K562 (cell line): Measurements from ENCODE around the gene MED29. TPM values are rescaled to one million over a fixed set of nuclear protein-coding genes. Genes with fewer than 3 reads are reported as not detected.

ENCODE experiments used
- ATAC-seq: fragments of 200-7000 bp; cut with Tn5 transposase; 3 replicates; pipeline ENCODE4 v1.9.1; 2020; ENCODE audit warnings: moderate library complexity
- BruUV-seq: library from RNA; stranded (reverse); fragments of 400-500 nt; replicated peaks from 2 replicates; lab custom pipeline; 2021; lab: Mats Ljungman, UMichigan
- CTCF ChIA-PET: fragments of 300-600 bp; formaldehyde crosslinking; extraction: SDS; loops from one replicate; lab custom pipeline; 2021; ENCODE audit warnings: low intra/inter-chr PET ratio; lab: Yijun Ruan, JAX
- POLR2A ChIA-PET: fragments of 300-600, 350-650 bp; sonication (Branson Sonifier 250); formaldehyde crosslinking; extraction: SDS; loops from one replicate; lab custom pipeline; 2021; ENCODE audit warnings: antibody characterized with exemption, inconsistent platforms; lab: Yijun Ruan, JAX
- DNase-seq, 4 experiments: peaks; one replicate each; pipeline versions ENCODE4 v3.0.0 to v3.0.0-alpha.2; 2011 to 2018; ENCODE audit warnings: low spot score in 3 of 4, mixed read lengths in 3 of 4; ENCODE audit errors: extremely low read depth in 1 of 4
- FAIRE-seq: peaks from 2 replicates; lab custom pipeline; 2011; peaks lifted over from hg19 to GRCh38; lab: Jason Lieb, UNC
- H2AFZ ChIP-seq: 2 replicates; pipeline ENCODE4 v1.6.0; 2011; ENCODE audit warnings: low read depth, low read length, control low read depth, inconsistent platforms
- H3K27ac ChIP-seq: fragments of 200-600 bp; 3 replicates; pipeline ENCODE4 v1.8.0; 2011; ENCODE audit warnings: low read depth, mild to moderate bottlenecking, control low read depth, inconsistent platforms, low read length, moderate library complexity, mixed read lengths; ENCODE audit errors: extremely low read depth
- H3K27me3 ChIP-seq, 2 experiments: fragments of 300-600 bp in 1 of 2; 2 replicates in 1 of 2; 3 replicates in 1 of 2; pipeline versions ENCODE4 v1.6.0 to v1.8.0; 2011; ENCODE audit warnings: inconsistent platforms in 2 of 2, low read length in 2 of 2, mild to moderate bottlenecking in 1 of 2, mixed read lengths in 1 of 2, moderate library complexity in 1 of 2; ENCODE audit not compliant: control insufficient read depth in 2 of 2, insufficient read depth in 2 of 2
- H3K36me3 ChIP-seq: fragments of 300-600 bp; 3 replicates; pipeline ENCODE4 v1.8.0; 2011; ENCODE audit warnings: mild to moderate bottlenecking, low read length, inconsistent platforms; ENCODE audit not compliant: control insufficient read depth, insufficient read depth
- H3K4me1 ChIP-seq, 2 experiments: fragments of 200-600 bp in 1 of 2; replicated peaks in 1 of 2; 2 replicates in 1 of 2; 3 replicates in 1 of 2; pipeline versions ENCODE4 v1.5.1 to v1.8.0; 2011; ENCODE audit warnings: inconsistent platforms in 2 of 2, low read length in 2 of 2, mild to moderate bottlenecking in 1 of 2, mixed read lengths in 1 of 2, moderate library complexity in 1 of 2; ENCODE audit not compliant: control insufficient read depth in 2 of 2, insufficient read depth in 2 of 2
- H3K4me2 ChIP-seq: 2 replicates; pipeline ENCODE4 v1.6.1; 2011; ENCODE audit warnings: low read length, control low read depth, inconsistent platforms, mixed read lengths; ENCODE audit not compliant: insufficient read depth
- H3K4me3 ChIP-seq: fragments of 200-600 bp; sonication (generic), shearing (Covaris generic); 2 replicates; pipeline ENCODE4 v1.5.1; 2016; ENCODE audit warnings: control low read depth, inconsistent platforms
- H3K79me2 ChIP-seq: fragments of 200-600 bp; 3 replicates; pipeline ENCODE4 v1.8.0; 2011; ENCODE audit warnings: low read length, inconsistent platforms; ENCODE audit not compliant: control insufficient read depth, insufficient read depth
- H3K9ac ChIP-seq, 2 experiments: 2 replicates each; pipeline versions ENCODE4 v1.6.0 to v1.6.1; 2011; ENCODE audit warnings: low read depth in 2 of 2, low read length in 2 of 2, control low read depth in 1 of 2, inconsistent platforms in 1 of 2, mild to moderate bottlenecking in 1 of 2, mixed read lengths in 1 of 2; ENCODE audit not compliant: insufficient read depth in 1 of 2
- H3K9me1 ChIP-seq: one replicate; pipeline ENCODE4 v1.6.0; 2011; ENCODE audit warnings: inconsistent platforms, mild to moderate bottlenecking, low read length, moderate library complexity; ENCODE audit not compliant: control insufficient read depth, insufficient read depth
- H3K9me3 ChIP-seq: replicated peaks from 2 replicates; pipeline ENCODE4 v1.5.1; 2011; ENCODE audit warnings: low read depth, low read length, inconsistent platforms; ENCODE audit not compliant: control insufficient read depth, insufficient read depth
- H4K20me1 ChIP-seq: replicated peaks from 2 replicates; pipeline ENCODE4 v1.6.1; 2011; ENCODE audit warnings: low read length, inconsistent platforms, mixed read lengths; ENCODE audit not compliant: control insufficient read depth, insufficient read depth
- NELFE ChIP-seq: IDR thresholded peaks from 2 replicates; pipeline ENCODE4 v1.6.1; 2011; ENCODE audit warnings: mild to moderate bottlenecking; ENCODE audit not compliant: insufficient read depth, insufficient read length
- POLR2G ChIP-seq: fragments of 200-400 bp; formaldehyde crosslinking; IDR thresholded peaks from 2 replicates; pipeline ENCODE4 v1.6.1; 2017; ENCODE audit warnings: low read depth, mild to moderate bottlenecking, antibody characterized with exemption, low read length, moderate library complexity
- RBFOX2 ChIP-seq: fragments of 200-400 bp; formaldehyde crosslinking; IDR thresholded peaks from 2 replicates; pipeline ENCODE4 v1.6.1; 2017; ENCODE audit warnings: low read depth, mild to moderate bottlenecking, low read length, moderate library complexity
- ZBTB33 ChIP-seq: sonication (generic); formaldehyde crosslinking; IDR thresholded peaks from 2 replicates; pipeline ENCODE4 v1.8.1; 2023; ENCODE audit warnings: mild to moderate bottlenecking, missing genetic modification reagents
- ZBTB34 ChIP-seq: fragments of 250-450 bp; sonication (Bioruptor Pico); IDR thresholded peaks from 2 replicates; pipeline ENCODE4 v1.8.0; 2021; ENCODE audit warnings: mild to moderate bottlenecking, moderate library complexity
- ZBTB7A ChIP-seq: IDR thresholded peaks from 2 replicates; pipeline ENCODE4 v1.6.1; 2011; ENCODE audit warnings: low read depth, mild to moderate bottlenecking, low read length, moderate library complexity, borderline replicate concordance; ENCODE audit not compliant: control insufficient read depth
- WGBS: fragments of 100-300 bp; shearing (Covaris generic); methylation state at CpG from one replicate; pipeline ENCODE4 v1.1.6; 2016; ENCODE audit warnings: low coverage, mixed read lengths; ENCODE audit not compliant: insufficient coverage; ENCODE audit errors: missing lambda C conversion rate; 5-methylcytosine and 5-hydroxymethylcytosine counted together
- in situ Hi-C: fragments of 300-500 bp; cut with MboI; formaldehyde crosslinking; loops from 4 replicates; pipeline ENCODE4 v1.15.0; 2018; ENCODE audit warnings: inconsistent platforms, mixed read lengths
- intact Hi-C: fragments of 100-400 bp; cut with micrococcal nuclease; formaldehyde crosslinking; loops from 2 replicates; pipeline ENCODE4 v1.14.2; 2022
- polyA plus RNA-seq, 8 experiments: library from polyadenylated mRNA; depleted of rRNA in 4 of 8; stranded (reverse) in 5 of 8; unstranded in 3 of 8; fragments of >200 nt; fragmentation: Nextera tagmentation in 2 of 8; fragmentation: Illumina TruSeq in 1 of 8; extraction: Ambion mirVana in 2 of 8; extraction: Trizol in 1 of 8; gene quantifications; 2 replicates each; pipeline versions ENCODE4 v1.2.1 to v1.2.3, GENCODE V29; 2011 to 2014; ENCODE audit warnings: inconsistent platforms in 1 of 8, missing spikeins in 1 of 8
- total RNA-seq, 7 experiments: library from RNA; depleted of rRNA in 6 of 7; stranded (reverse); fragments of >200 nt in 6 of 7; fragmentation: Illumina TruSeq in 2 of 7; extraction: Trizol in 2 of 7; gene quantifications; 2 replicates each; pipeline versions ENCODE4 v1.2.1 to v1.2.3, GENCODE V29; 2011 to 2021; ENCODE audit warnings: low replicate concordance in 1 of 7
- TF ChIP-seq, protein P1 (sequence below), 3 experiments: IDR thresholded peaks in 2 of 3; conservative IDR thresholded peaks in 1 of 3; 2 replicates each; pipeline ENCODE4 v1.5.1; 2011 to 2012; ENCODE audit warnings: low read length in 3 of 3, mild to moderate bottlenecking in 3 of 3, control low read depth in 2 of 3, improper control_type of control experiment in 1 of 3, inconsistent platforms in 1 of 3, low read depth in 1 of 3, mixed read lengths in 1 of 3, moderate library complexity in 1 of 3; ENCODE audit not compliant: insufficient read depth in 2 of 3

MED29 gene
- total and polyA plus RNA-seq, 9 of the 15 experiments (the other 6 are each of a cell fraction or from before 2014, with no cell fraction given) = 1.8 to 22.6 (median 12.4) TPM

DNA sequence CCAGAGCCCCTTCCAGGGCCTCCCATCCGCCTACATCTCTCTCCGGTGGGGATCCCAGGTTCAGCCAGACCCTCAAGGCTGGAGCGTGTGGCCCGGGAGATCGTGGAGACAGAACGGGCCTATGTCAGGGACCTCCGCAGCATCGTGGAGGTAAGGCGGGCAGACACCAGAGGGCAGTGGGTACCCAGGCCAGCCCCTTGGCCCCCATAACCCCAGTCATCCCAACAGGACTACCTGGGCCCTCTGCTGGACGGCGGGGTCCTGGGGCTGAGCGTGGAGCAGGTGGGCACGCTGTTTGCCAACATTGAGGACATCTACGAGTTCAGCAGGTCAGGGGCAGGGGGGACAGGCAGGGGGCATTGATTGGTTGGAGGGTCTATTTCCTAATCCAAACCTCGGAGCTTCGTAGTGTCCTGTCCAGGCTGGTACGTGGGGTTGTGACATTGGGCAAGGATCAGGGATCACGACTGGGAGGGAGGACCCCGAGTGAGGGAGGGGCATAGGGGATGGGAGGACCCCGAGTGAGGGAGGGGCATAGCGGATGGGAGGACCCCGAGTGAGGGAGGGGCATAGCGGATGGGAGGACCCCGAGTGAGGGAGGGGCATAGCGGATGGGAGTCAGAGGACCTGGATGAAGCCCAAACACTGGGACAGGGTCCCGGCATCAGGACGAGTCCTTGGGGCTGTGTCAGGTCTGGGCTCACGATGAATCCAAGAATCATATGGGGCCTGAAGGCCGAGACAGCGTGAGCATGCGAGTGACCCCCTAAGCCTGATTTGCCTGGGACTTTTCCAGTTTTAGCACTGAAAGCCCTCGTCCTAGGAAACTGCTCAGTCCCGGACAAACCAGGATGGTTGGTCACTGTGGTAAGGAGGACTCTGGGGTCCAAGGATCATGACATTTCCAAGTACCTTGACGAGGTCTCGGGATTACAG, 24.2 kb downstream of the MED29 start:
- ATAC-seq = no peak
- peak overlapping the region in 1 of 2 experiments; percentile 61; a peak in 2 of 4 replicates for H3K9ac ChIP-seq
- intact Hi-C loops (no loop called here), in situ Hi-C loops (no loop called here)
- H3K27ac ChIP-seq = no peak overlapping the region
- ChIA-PET CTCF (interaction anchor here (0.6 kb wide), 1 partner anchor 292 kb away, joined by 3 read pairs; no protein-coding TSS in a partner anchor), POLR2A (interaction anchor here (0.6 to 2.5 kb wide), 7 partner anchors 12 to 287 kb away, joined by 3 to 8 read pairs (median 5); partner anchors contain the start of gene RPS16)
- peaks cover 23% of the 10 kb centered on the region; the same call in 2 of the 3 replicates for H3K36me3 ChIP-seq
- 93% methylated on average over 21 of the region's 35 CpGs for WGBS
- no peaks in the 10 kb centered on the region for H3K9me3 ChIP-seq
- no peak for TF ChIP-seq NELFE
- peak; percentile 42; the same call in 1 of the 2 replicates for TF ChIP-seq ZBTB7A
- no peak for TF ChIP-seq ZBTB34 (CRISPR knock-in tag)
- TF ChIP-seq POLR2G = peak; percentile 60
- peak; percentile 55 for TF ChIP-seq RBFOX2
- TF ChIP-seq ZBTB33 (CRISPR knock-in tag) = 0 out of 2 replicates have a peak, but pooled peaks have one; percentile 25
- TF ChIP-seq, protein P1, sequence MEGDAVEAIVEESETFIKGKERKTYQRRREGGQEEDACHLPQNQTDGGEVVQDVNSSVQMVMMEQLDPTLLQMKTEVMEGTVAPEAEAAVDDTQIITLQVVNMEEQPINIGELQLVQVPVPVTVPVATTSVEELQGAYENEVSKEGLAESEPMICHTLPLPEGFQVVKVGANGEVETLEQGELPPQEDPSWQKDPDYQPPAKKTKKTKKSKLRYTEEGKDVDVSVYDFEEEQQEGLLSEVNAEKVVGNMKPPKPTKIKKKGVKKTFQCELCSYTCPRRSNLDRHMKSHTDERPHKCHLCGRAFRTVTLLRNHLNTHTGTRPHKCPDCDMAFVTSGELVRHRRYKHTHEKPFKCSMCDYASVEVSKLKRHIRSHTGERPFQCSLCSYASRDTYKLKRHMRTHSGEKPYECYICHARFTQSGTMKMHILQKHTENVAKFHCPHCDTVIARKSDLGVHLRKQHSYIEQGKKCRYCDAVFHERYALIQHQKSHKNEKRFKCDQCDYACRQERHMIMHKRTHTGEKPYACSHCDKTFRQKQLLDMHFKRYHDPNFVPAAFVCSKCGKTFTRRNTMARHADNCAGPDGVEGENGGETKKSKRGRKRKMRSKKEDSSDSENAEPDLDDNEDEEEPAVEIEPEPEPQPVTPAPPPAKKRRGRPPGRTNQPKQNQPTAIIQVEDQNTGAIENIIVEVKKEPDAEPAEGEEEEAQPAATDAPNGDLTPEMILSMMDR (IDR thresholded peaks at IDR 0.05 in 2 of 3, conservative IDR thresholded peaks at IDR 0.05 in 1 of 3; ENCODE audit: insufficient read depth in 2 of 3, low read depth in 1 of 3, low read length in 3 of 3) = 0 out of 6 replicates have a peak, but pooled peaks of 1 of the 3 experiments have one; percentile 17
- peaks cover 27% of the 10 kb centered on the region for H3K79me2 ChIP-seq
- H3K4me1 ChIP-seq = peaks cover 22 to 55% of the 10 kb centered on the region in 2 experiments
- H2AFZ ChIP-seq = no peak overlapping the region
- no peak for DNase-seq
- no peak overlapping the region for H3K4me3 ChIP-seq
- no peak for FAIRE-seq
- H3K27me3 ChIP-seq = no peaks in the 10 kb centered on the region
- H3K9me1 ChIP-seq = no peaks in the 10 kb centered on the region
- H4K20me1 ChIP-seq = no peaks in the 10 kb centered on the region
- H3K4me2 ChIP-seq = no peak overlapping the region
- no TSS peak for BruUV-seq
